ENCODE results near the gene ATP8A2. TPM values are rescaled to one million over a fixed set of nuclear protein-coding genes. Genes with fewer than 3 reads are reported as not detected.
A peak's percentile ranks its signal among the peaks of the same experiment; 100 is the strongest.
"Not testable (repeated sequence)": the region's sequence is repeated elsewhere in the genome, so short reads cannot be mapped to it uniquely, and the experiment has no call there.

The ATP8A2 gene
- total RNA-seq, 2 experiments from 2014 or later, result 0.28 to 0.32 TPM

DNA sequence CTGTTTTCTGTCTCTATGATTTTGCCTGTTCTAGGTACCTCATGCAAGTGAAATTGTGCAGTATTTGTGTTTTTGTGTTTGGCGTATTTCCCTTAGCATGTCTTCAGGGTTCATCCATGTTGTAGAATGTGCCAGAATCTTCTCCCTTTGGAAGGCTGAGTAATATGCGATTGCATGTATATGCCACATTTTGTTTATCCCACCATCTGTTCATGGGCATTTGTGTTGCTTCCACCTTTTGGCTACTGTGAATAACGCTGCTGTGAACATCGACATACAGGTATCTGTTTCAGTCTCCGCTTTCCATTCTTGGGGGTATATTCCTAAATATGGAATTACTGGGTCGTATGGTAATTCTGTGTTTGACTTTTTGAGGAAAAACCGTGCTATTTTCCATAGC, 190.0 kb downstream of the ATP8A2 start:
- H3K27me3 Mint-ChIP-seq, result peaks cover 16% of the 10 kb centered on the region

DNA sequence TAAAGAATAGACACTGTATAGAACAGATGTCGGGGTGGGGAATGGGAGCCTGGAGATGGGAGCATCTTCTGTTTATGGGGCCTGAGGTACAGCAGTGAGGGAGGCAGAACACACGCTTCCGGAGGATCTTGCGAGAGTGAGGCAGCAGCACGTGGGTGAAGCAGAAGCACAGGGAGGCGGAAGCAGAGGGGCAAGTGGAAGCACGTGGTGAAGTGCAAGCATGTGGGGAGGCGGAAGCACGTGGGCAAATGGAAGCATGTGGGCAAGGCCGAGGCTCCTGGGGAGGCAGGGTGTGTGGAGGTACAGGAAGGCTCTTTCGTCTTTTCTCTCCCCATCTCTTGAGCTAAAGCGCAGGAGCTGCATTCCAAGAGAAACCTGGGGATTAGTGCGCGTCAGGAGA, 198.4 kb downstream of the ATP8A2 start:
- CTCF ChIA-PET, result no interaction called here
- no peaks in the 10 kb centered on the region for H3K36me3 Mint-ChIP-seq
- ATAC-seq (no peak), DNase-seq (no peak)
- H3K27me3 Mint-ChIP-seq, result peaks cover 39% of the 10 kb centered on the region
- no peak overlapping the region for H3K4me3 Mint-ChIP-seq
- H3K27ac Mint-ChIP-seq, result no peak overlapping the region
- no peaks in the 10 kb centered on the region for H3K4me1 Mint-ChIP-seq
- no peaks in the 10 kb centered on the region for H3K9me3 Mint-ChIP-seq (ENCODE audit: low read depth)

More for the DNA sequence above, 190.0 kb downstream of the ATP8A2 start:
- no peak for DNase-seq
- no peaks in the 10 kb centered on the region for H3K4me1 Mint-ChIP-seq
- no peak overlapping the region for H3K4me3 Mint-ChIP-seq
- no peak for ATAC-seq
- CTCF ChIA-PET, result no interaction called here
- no peak overlapping the region for H3K27ac Mint-ChIP-seq
- H3K9me3 Mint-ChIP-seq (ENCODE audit: low read depth), result no peaks in the 10 kb centered on the region
- H3K36me3 Mint-ChIP-seq, result no peaks in the 10 kb centered on the region

DNA sequence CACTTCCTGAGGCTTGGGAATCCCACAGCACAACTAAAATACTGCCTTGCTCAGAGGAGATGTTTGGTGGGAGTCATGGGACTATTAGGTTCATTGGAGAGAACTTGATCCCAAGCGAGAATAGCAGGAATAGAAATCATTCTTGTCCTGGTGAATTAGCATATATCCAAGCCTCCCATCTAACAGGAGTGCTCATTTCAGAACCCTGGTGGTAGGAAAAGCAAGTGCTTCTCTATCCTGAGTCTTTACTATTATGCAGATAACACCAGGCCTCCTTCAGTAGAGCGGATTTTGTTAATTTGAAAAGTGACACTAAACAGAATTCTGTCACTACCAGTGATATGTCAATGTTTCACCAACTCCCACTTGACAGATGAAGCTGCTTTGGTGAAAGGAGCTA, 199.5 kb downstream of the ATP8A2 start:
- ATAC-seq, result no peak
- Mint-ChIP-seq H3K4me3 (no peak overlapping the region), H3K27me3 (peaks cover 43% of the 10 kb centered on the region), H3K4me1 (peaks cover 4% of the 10 kb centered on the region), H3K27ac (no peak overlapping the region), H3K36me3 (no peaks in the 10 kb centered on the region), H3K9me3 (ENCODE audit: low read depth) (no peaks in the 10 kb centered on the region)
- DNase-seq, result no peak
- CTCF ChIA-PET, result no interaction called here

GRCh38 chr13:25572171-25572570, 200.4 kb downstream of the ATP8A2 start:
- H3K27ac Mint-ChIP-seq; H3K36me3 Mint-ChIP-seq; DNase-seq; H3K4me1 Mint-ChIP-seq; H3K4me3 Mint-ChIP-seq; ATAC-seq; CTCF ChIA-PET; H3K9me3 Mint-ChIP-seq (ENCODE audit: low read depth): not testable (repeated sequence)
- H3K27me3 Mint-ChIP-seq, result peaks cover 43% of the 10 kb centered on the region

DNA sequence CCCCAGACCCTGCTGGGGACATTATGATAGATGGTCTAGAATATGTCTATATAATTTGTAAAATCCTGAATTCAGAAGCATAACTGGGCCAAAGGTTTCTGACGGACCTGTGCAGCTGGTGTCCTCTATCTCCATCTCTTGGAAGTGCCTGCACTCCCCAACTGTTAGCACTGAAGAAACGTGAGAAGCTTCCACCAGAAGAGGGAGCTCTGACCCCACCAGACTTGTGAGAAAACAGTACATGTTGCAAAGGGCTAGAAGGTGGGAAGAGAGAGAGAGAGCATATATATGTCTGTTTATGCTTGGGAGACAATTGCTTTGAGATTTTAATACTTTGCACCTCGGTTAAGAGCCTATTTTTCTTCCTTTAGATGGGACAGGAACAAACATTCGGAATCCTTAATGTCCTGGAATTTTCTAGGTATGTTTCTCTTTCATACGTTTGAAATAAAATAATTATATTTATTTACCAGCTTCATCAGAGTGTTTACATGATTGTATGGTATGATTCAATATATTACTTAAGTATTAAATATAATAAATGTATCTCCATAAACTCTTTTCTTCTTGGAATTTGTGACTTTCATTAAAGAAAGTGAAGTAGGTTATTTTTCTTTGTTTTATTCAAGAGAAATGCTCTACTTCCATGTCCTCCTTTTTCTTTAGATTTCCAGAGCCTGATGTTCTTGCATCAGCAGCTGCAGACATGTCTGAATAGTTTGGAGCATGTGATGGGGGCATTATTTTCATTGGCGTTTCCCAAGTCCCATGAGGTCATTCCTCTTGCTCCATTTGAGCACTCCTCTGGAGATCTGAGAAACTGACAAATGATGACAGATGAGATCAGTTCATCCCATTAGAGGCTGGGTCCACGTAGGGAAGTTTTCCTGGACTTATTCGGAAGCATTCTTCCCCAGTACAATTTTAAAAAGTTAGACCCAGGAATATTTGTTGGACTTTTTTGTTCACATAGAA, 202.9 kb downstream of the ATP8A2 start:
- CTCF ChIA-PET, result interaction anchor here (0.7 to 1.6 kb wide), 4 partner anchors 490 to 610 kb away, joined by 3 to 7 read pairs (median 5); no protein-coding TSS in a partner anchor
- Mint-ChIP-seq H3K27me3 (peaks cover 38% of the 10 kb centered on the region), H3K27ac (no peak overlapping the region), H3K4me3 (no peak overlapping the region), H3K36me3 (no peaks in the 10 kb centered on the region), H3K9me3 (ENCODE audit: low read depth) (no peaks in the 10 kb centered on the region), H3K4me1 (peaks cover 4% of the 10 kb centered on the region)
- DNase-seq, result peak; percentile 81
- ATAC-seq, result peak; percentile 76

DNA sequence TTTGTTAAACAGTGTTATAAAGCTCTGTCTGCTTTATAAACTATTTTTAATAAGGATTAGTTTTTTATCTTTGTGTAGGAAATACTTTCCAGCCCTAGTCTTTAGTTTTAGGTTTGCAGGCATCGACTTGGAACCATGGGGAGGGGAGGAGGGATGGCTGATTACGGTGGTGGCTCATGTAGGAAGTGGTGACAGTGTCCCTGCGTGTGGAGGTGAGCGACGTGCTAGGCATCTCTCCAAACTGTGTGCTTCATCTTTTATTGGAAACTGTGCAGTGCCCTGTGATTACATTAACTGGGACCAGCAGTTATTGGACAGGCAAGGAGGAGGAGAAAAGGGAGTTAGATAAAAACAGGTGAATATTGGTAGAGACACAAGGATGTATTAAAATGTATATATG, 203.8 kb downstream of the ATP8A2 start:
- CTCF ChIA-PET, result no interaction called here
- DNase-seq, result no peak
- no peak overlapping the region for H3K4me3 Mint-ChIP-seq
- ATAC-seq, result no peak
- peaks cover 4% of the 10 kb centered on the region for H3K4me1 Mint-ChIP-seq
- no peaks in the 10 kb centered on the region for H3K36me3 Mint-ChIP-seq
- no peak overlapping the region for H3K27ac Mint-ChIP-seq
- H3K27me3 Mint-ChIP-seq, result peaks cover 34% of the 10 kb centered on the region
- H3K9me3 Mint-ChIP-seq (ENCODE audit: low read depth), result no peaks in the 10 kb centered on the region

DNA sequence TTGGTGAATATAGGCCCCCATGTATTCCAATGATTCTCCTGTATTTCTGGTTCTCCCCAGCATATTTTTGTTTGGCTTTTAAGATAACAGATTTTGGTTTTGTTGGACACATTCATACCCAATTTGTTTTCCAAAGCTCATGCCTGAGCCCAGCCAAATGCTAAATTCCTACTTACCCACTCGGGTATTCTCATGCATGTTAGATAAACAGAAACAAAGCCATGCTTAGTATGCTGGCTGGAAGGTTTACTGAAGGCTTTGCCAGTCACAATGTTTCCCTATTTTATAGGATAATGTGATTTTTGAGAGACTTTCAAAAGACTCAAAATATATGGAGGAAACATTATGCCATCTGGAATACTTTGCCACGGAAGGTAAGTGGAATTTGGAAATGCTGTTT, 206.8 kb downstream of the ATP8A2 start:
- Mint-ChIP-seq H3K36me3 (no peaks in the 10 kb centered on the region), H3K27ac (no peak overlapping the region), H3K9me3 (ENCODE audit: low read depth) (no peaks in the 10 kb centered on the region), H3K27me3 (peaks cover 33% of the 10 kb centered on the region), H3K4me1 (peaks cover 4% of the 10 kb centered on the region), H3K4me3 (no peak overlapping the region)
- ATAC-seq (no peak), DNase-seq (no peak)
- CTCF ChIA-PET, result no interaction called here

DNA sequence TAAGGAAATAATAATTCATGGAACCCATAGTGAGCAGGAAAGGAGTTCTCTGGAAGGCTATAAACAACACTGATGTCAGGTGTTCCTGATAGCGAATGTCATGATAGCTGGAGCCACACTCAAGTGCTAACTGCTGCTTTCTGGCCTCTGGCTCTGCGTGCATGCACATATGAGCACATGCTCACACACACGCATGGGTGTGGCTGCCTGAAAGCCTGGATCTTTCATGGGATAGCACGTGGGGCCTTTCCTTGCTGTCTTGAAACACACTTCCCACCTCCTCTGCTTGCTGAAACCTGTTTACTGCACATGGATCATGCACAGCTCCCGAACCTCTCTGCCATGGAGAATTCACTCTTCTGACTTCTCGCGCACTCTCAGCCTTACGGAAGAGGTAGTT, 207.4 kb downstream of the ATP8A2 start:
- peaks cover 4% of the 10 kb centered on the region for H3K4me1 Mint-ChIP-seq
- H3K4me3 Mint-ChIP-seq, result no peak overlapping the region
- no peaks in the 10 kb centered on the region for H3K36me3 Mint-ChIP-seq
- H3K27ac Mint-ChIP-seq, result no peak overlapping the region
- CTCF ChIA-PET, result no interaction called here
- DNase-seq (no peak), ATAC-seq (no peak)
- H3K27me3 Mint-ChIP-seq, result peaks cover 32% of the 10 kb centered on the region
- H3K9me3 Mint-ChIP-seq (ENCODE audit: low read depth), result no peaks in the 10 kb centered on the region

GRCh38 chr13:25581351-25581750, 209.6 kb downstream of the ATP8A2 start:
- ATAC-seq (no peak), DNase-seq (no peak)
- CTCF ChIA-PET, result no interaction called here
- Mint-ChIP-seq H3K27me3 (peaks cover 30% of the 10 kb centered on the region), H3K4me1 (no peaks in the 10 kb centered on the region), H3K9me3 (ENCODE audit: low read depth) (no peaks in the 10 kb centered on the region), H3K36me3 (no peaks in the 10 kb centered on the region), H3K4me3 (no peak overlapping the region), H3K27ac (no peak overlapping the region)

DNA sequence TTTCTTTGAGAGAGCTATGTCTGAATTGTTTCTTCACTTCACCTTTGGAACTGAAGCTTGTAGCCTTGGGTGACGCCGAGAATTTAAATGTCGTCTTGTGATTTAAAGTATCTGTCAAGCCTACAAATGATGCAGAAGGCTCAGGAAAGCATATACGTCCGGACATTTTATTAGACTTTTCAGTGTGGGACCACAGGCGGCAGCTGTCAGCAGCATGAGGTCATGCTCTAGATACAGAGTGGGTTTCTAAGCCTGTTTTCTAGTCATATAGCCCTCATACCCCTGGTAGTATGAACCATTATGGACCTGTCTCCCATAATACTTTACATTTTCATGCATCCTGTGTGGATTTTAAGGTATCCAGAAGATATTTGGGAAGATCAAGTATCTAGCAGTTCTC, 212.3 kb downstream of the ATP8A2 start:
- Mint-ChIP-seq H3K4me1 (no peaks in the 10 kb centered on the region), H3K4me3 (no peak overlapping the region), H3K9me3 (ENCODE audit: low read depth) (no peaks in the 10 kb centered on the region), H3K27ac (no peak overlapping the region), H3K36me3 (no peaks in the 10 kb centered on the region), H3K27me3 (peaks cover 37% of the 10 kb centered on the region)
- CTCF ChIA-PET, result no interaction called here
- DNase-seq, result no peak
- no peak for ATAC-seq

DNA sequence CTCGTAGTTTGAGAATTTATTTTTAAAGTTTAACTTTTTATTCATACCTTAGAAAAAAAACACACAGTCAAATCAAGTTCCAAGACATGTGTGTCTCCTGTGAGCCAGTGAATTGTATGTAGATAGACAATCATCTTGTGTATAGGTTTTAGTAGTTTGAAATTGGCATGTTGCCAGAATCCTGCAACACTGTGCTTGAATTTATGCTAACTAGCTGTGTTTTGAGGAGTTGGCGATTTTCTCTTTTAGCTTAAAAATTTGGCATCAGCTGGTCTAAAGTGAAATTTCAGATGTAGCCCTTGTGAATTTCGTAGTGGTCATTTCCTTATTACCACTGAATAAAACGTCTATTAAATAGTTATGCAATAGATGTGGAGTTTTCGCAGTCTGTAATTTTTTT, 213.2 kb downstream of the ATP8A2 start:
- no peak overlapping the region for H3K4me3 Mint-ChIP-seq
- H3K4me1 Mint-ChIP-seq, result no peaks in the 10 kb centered on the region
- no peaks in the 10 kb centered on the region for H3K9me3 Mint-ChIP-seq (ENCODE audit: low read depth)
- H3K36me3 Mint-ChIP-seq, result no peaks in the 10 kb centered on the region
- CTCF ChIA-PET, result no interaction called here
- DNase-seq, result no peak
- no peak for ATAC-seq
- H3K27ac Mint-ChIP-seq, result no peak overlapping the region
- peaks cover 37% of the 10 kb centered on the region for H3K27me3 Mint-ChIP-seq

DNA sequence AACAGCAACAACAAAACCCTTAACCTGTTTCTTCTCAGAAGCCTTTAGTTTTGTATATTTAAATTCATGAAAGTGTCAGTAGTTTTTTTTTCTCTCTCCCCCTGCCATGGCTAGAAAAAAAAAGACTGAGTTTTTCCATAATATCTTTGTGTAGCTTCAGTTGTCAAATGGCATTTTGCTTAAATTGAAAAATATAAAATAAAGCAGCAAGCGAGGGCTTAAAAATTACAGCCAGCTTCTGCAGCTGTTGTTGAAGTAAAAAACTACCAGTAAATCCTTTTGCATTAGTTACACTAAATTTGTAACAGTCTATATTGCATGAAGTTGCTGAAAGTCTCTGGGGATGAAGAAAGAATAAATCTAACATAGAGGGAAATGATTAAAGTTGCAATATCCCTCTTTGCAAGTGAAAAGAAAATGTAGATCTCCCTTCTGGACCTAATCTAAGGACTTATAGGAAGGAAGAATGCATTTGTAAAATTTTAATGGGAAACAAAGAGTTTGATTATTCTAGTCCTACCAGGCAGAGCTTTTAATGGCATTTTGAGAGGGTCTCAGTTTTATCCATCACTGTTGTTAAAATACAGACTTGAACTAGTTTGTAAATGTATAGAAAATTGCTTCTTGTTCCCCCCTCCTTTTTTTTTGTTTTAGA, 215.7 kb downstream of the ATP8A2 start:
- CTCF ChIA-PET, result no interaction called here
- Mint-ChIP-seq H3K27ac (no peak overlapping the region), H3K9me3 (ENCODE audit: low read depth) (no peaks in the 10 kb centered on the region), H3K4me1 (no peaks in the 10 kb centered on the region), H3K4me3 (no peak overlapping the region), H3K36me3 (no peaks in the 10 kb centered on the region), H3K27me3 (peaks cover 40% of the 10 kb centered on the region)
- no peak for ATAC-seq
- no peak for DNase-seq

DNA sequence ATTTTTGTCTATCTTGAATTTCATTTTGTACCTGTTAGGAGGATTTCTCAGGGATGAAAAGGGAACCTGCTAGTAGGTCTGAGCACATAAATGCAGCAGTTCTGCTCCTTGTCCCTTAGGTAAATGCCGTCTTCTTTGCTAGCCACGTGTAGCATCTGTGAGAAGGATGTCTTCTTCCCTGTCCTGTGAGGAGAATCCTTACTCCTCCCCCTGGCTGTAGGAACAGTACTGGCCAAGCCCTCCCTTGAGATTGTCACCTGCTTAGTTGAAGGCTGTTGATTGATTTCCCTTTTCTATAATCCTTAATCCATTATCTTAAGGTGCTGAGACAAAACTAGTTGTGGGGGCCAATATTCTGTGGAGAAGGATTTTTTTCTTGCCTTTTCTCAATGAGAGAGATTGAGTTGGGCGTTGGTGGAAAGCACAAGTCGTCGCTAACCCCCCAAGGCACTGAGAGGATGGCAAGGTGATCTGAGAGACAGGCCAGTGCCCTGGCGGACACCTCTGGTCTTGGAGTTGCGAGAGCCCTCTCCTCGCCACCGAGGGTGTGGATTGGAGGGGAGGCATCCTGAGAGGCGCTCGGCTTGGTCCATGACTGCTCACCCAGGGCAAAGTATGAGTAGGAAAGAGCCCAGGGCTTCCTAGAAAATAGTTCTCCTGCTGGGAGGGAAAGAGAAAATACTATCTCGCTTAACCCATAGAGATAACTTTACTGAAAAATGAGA, 216.7 kb downstream of the ATP8A2 start:
- Mint-ChIP-seq H3K36me3 (no peaks in the 10 kb centered on the region), H3K27ac (no peak overlapping the region), H3K27me3 (peaks cover 36% of the 10 kb centered on the region), H3K9me3 (ENCODE audit: low read depth) (no peaks in the 10 kb centered on the region), H3K4me3 (no peak overlapping the region), H3K4me1 (no peaks in the 10 kb centered on the region)
- CTCF ChIA-PET, result no interaction called here
- DNase-seq (no peak), ATAC-seq (no peak)
